OCI-M1 (cell line): ENCODE measurements around the gene HIPK1.
"Not testable (repeated sequence)": the region's sequence is repeated elsewhere in the genome, so short reads cannot be mapped to it uniquely, and the experiment has no call there.

Source experiments
- DNase-seq: peaks from one replicate; lab custom pipeline; 2025; lab: John Stamatoyannopoulos, UW

HIPK1 gene

GRCh38 chr1:113945329-113945728 lies 16.2 kb downstream of the HIPK1 start:
- no peak for DNase-seq

GRCh38 chr1:113946112-113946511 lies 17.0 kb downstream of the HIPK1 start:
- no peak for DNase-seq

- peak; percentile 45 for DNase-seq
These were observed 17.7 kb downstream of the HIPK1 start for GRCh38 chr1:113946678-113947387.

- DNase-seq = peak; percentile 39
These were observed 18.4 kb downstream of the HIPK1 start for GRCh38 chr1:113947388-113948107.

GRCh38 chr1:113948151-113948550 lies 19.0 kb downstream of the HIPK1 start:
- not testable (repeated sequence) for DNase-seq

- DNase-seq = peak; percentile 34
These were observed 19.9 kb downstream of the HIPK1 start for GRCh38 chr1:113949007-113949406.

- no peak for DNase-seq
These were observed 21.8 kb downstream of the HIPK1 start for GRCh38 chr1:113950908-113951307.

GRCh38 chr1:113951719-113952118 lies 22.6 kb downstream of the HIPK1 start:
- no peak for DNase-seq

- no peak for DNase-seq
These were observed 28.9 kb downstream of the HIPK1 start for GRCh38 chr1:113957984-113958383.

GRCh38 chr1:113958691-113959090 lies 29.6 kb downstream of the HIPK1 start:
- no peak for DNase-seq

- DNase-seq = no peak
These were observed 34.3 kb downstream of the HIPK1 start for GRCh38 chr1:113963281-113963906.

GRCh38 chr1:113965703-113966412 lies 36.7 kb downstream of the HIPK1 start:
- no peak for DNase-seq

GRCh38 chr1:113972954-113973353 lies 43.8 kb downstream of the HIPK1 start:
- DNase-seq = no peak

GRCh38 chr1:113975211-113975895 lies 46.2 kb downstream of the HIPK1 start:
- peak; percentile 82 for DNase-seq

GRCh38 chr1:113976609-113977278 lies 47.6 kb downstream of the HIPK1 start:
- DNase-seq = peak; percentile 56

- DNase-seq = peak; percentile 21
These were observed 48.8 kb downstream of the HIPK1 start for GRCh38 chr1:113977906-113978305.

GRCh38 chr1:113978863-113979702 lies 50.0 kb downstream of the HIPK1 start, which contains the start of gene OLFML3:
Gene OLFML3, plus strand, starts transcription at chr1:113979474. Its CDS starts 43 bp downstream, at chr1:113979517.
- DNase-seq = peak; percentile 89

GRCh38 chr1:113980110-113980509 lies 51.0 kb downstream of the HIPK1 start:
- DNase-seq = no peak

GRCh38 chr1:113981962-113982931 lies 53.1 kb downstream of the HIPK1 start:
- peak; percentile 15 for DNase-seq
